ENCODE measurements around the gene DOK6. TPM values are rescaled to one million over a fixed set of nuclear protein-coding genes. Genes with fewer than 3 reads are reported as not detected.

DOK6 gene
- total and polyA plus RNA-seq, 2 donors (not counting 3 experiments of a cell fraction or from before 2014, with no cell fraction given): under 0.01 TPM; not detected in 1

DNA sequence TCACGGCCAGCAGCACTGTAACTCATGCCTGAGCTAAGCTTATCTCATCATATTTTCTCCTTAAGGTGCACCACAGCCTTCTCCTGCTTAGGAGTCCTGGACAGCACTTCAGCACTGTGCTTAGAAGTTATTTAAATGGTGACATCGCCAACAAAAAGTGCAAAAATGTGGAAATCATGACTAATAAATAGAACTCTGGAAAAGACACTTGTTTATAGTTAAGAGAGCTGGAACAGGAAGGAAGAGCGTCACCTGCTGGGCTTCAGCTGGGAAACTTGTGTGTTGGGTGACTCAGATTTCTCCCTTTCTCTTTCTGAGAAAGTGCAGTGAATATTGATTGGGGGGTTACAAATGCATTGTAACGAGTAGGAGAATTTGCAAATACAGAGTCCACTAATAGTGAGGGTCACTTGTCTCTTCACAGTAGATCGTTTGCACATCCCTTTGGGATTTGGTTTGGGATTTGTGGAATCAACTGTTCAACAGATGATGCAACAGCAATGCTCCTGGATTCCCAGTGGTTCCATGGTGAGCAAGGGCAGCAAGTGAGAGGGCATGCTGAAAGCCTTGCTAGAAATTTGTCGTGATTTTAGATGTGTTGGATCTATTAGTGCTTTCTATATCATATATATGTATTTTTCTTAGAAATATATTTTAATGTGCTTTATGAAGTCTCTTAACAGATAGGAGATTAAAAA, 84.2 kb downstream of the DOK6 start:
- ChIA-PET POLR2A (no interaction called here), CTCF (no interaction called here)
- no peaks in the 10 kb centered on the region for H3K27me3 ChIP-seq (ENCODE audit: control insufficient read depth in 2 of 2, insufficient read depth in 2 of 2, low read length in 2 of 2)
- H3K9me1 ChIP-seq (replicated peaks; ENCODE audit: control insufficient read depth, extremely low read depth, insufficient read depth, low read length): no peaks in the 10 kb centered on the region
- no TSS peak for BruUV-seq (replicated peaks)
- H3K36me3 ChIP-seq (ENCODE audit: control insufficient read depth in 2 of 2, extremely low read depth in 1 of 2, insufficient read depth in 2 of 2, low read length in 2 of 2): no peaks in the 10 kb centered on the region
- no peaks in the 10 kb centered on the region for H3K4me1 ChIP-seq (ENCODE audit: control insufficient read depth, extremely low read depth, insufficient read depth, low read length)
- DNase-seq (ENCODE audit: low read depth, low spot score): peak; percentile 55
- dilution Hi-C loops (cut with MboI; ENCODE audit: extremely low pct_ligation_motif_present, low sequenced_read_pairs) (no loop called here), intact Hi-C loops (cut with micrococcal nuclease) (no loop called here)
- H3K27ac ChIP-seq (ENCODE audit: insufficient read depth, low read depth, low read length): no peak overlapping the region
- no peak overlapping the region for H3K4me3 ChIP-seq (replicated peaks in 1 of 3; ENCODE audit: insufficient read depth in 1 of 3, low read depth in 1 of 3, low read length in 3 of 3)
- no peak overlapping the region for H3K4me2 ChIP-seq (ENCODE audit: insufficient read depth, low read length)
- H2AFZ ChIP-seq (ENCODE audit: low read depth, low read length): no peak overlapping the region
- no peaks in the 10 kb centered on the region for H4K20me1 ChIP-seq (replicated peaks; ENCODE audit: control insufficient read depth, extremely low read depth, insufficient read depth, low read length)
- H3K9me3 ChIP-seq (replicated peaks; ENCODE audit: control insufficient read depth, insufficient read depth, low read length): no peaks in the 10 kb centered on the region
- no peak overlapping the region for H3K9ac ChIP-seq (replicated peaks; ENCODE audit: extremely low read depth, insufficient read depth, low read length)
- H3K79me2 ChIP-seq (ENCODE audit: control insufficient read depth, insufficient read depth, low read length): no peaks in the 10 kb centered on the region
- TF ChIP-seq GATA2 (IDR thresholded peaks at IDR 0.05; ENCODE audit: insufficient read depth, insufficient read length, low read depth, low read length): no peak
- TF ChIP-seq, protein P1, sequence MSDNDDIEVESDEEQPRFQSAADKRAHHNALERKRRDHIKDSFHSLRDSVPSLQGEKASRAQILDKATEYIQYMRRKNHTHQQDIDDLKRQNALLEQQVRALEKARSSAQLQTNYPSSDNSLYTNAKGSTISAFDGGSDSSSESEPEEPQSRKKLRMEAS (IDR thresholded peaks at IDR 0.05; ENCODE audit: insufficient read depth, insufficient read length): no peak
- TF ChIP-seq POLR2A (IDR thresholded peaks at IDR 0.05; ENCODE audit: low read depth, low read length): no peak
- no peak for FAIRE-seq

DNA sequence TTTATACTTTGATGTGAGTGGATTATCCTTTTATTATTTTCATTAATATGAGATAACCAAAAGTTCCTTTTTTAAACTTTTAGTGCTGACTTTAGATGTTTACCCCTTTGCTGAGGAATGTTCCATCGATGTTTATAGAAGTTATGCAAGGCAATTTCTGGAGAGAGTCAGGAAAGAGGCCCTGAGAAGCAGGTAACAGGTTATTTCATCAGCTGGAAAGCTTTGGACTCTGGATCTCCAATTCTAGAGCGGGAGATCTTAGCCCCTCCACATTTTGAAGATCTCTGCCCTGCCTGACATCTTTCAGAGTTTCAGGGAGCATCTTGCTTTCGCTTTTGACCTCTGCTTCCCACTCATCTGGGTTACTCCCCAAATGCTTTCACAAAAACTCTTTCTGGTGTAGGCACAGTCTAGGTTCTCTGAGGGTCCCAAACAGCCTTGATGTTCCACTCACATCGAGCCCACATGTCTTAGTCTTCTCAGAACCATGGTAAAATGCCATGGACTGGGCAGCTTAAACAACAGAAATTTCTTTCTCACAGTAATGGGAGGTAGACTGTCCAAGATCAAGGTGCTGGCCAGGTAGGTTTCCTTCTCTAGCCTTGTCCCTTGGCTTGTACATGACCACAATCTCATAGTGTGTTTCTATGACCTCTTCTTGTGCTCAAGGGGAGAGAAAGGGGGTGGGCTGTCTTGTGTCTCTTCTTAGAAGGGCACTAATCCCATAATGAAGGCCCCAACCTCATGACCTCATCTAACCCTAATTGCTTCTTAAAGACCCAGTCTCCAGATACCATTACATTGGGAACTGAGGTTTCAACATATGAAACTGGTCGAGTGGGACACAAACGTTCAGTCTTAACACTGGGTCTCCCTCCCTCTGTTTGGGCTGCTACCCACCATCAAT, 87.1 kb downstream of the DOK6 start:
- Histone ChIP-seq H3K9me3 (replicated peaks; ENCODE audit: control insufficient read depth, insufficient read depth, low read length) (no peaks in the 10 kb centered on the region), H3K4me1 (ENCODE audit: control insufficient read depth, extremely low read depth, insufficient read depth, low read length) (no peaks in the 10 kb centered on the region), H3K4me2 (ENCODE audit: insufficient read depth, low read length) (no peak overlapping the region), H2AFZ (ENCODE audit: low read depth, low read length) (no peak overlapping the region), H3K79me2 (ENCODE audit: control insufficient read depth, insufficient read depth, low read length) (no peaks in the 10 kb centered on the region), H3K27ac (ENCODE audit: insufficient read depth, low read depth, low read length) (no peak overlapping the region), H3K9ac (replicated peaks; ENCODE audit: extremely low read depth, insufficient read depth, low read length) (no peak overlapping the region), H3K4me3 (replicated peaks in 1 of 3; ENCODE audit: insufficient read depth in 1 of 3, low read depth in 1 of 3, low read length in 3 of 3) (no peak overlapping the region), H4K20me1 (replicated peaks; ENCODE audit: control insufficient read depth, extremely low read depth, insufficient read depth, low read length) (no peaks in the 10 kb centered on the region), H3K36me3 (ENCODE audit: control insufficient read depth in 2 of 2, extremely low read depth in 1 of 2, insufficient read depth in 2 of 2, low read length in 2 of 2) (no peaks in the 10 kb centered on the region), H3K9me1 (replicated peaks; ENCODE audit: control insufficient read depth, extremely low read depth, insufficient read depth, low read length) (no peaks in the 10 kb centered on the region), H3K27me3 (ENCODE audit: control insufficient read depth in 2 of 2, insufficient read depth in 2 of 2, low read length in 2 of 2) (no peaks in the 10 kb centered on the region)
- no peak for TF ChIP-seq JUN (IDR thresholded peaks at IDR 0.05; ENCODE audit: borderline replicate concordance, insufficient read depth, insufficient read length, low read depth)
- no peak for TF ChIP-seq GATA2 (IDR thresholded peaks at IDR 0.05; ENCODE audit: insufficient read depth, insufficient read length, low read depth, low read length)
- no peak for TF ChIP-seq MYC (IDR thresholded peaks at IDR 0.05; ENCODE audit: low read depth, low read length)
- TF ChIP-seq, protein P2, sequence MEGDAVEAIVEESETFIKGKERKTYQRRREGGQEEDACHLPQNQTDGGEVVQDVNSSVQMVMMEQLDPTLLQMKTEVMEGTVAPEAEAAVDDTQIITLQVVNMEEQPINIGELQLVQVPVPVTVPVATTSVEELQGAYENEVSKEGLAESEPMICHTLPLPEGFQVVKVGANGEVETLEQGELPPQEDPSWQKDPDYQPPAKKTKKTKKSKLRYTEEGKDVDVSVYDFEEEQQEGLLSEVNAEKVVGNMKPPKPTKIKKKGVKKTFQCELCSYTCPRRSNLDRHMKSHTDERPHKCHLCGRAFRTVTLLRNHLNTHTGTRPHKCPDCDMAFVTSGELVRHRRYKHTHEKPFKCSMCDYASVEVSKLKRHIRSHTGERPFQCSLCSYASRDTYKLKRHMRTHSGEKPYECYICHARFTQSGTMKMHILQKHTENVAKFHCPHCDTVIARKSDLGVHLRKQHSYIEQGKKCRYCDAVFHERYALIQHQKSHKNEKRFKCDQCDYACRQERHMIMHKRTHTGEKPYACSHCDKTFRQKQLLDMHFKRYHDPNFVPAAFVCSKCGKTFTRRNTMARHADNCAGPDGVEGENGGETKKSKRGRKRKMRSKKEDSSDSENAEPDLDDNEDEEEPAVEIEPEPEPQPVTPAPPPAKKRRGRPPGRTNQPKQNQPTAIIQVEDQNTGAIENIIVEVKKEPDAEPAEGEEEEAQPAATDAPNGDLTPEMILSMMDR (IDR thresholded peaks at IDR 0.05; ENCODE audit: extremely low read depth in 1 of 2, insufficient read depth in 1 of 2, low read depth in 1 of 2, low read length in 2 of 2): no peak
- no peak for TF ChIP-seq EZH2 (IDR thresholded peaks at IDR 0.05; ENCODE audit: borderline replicate concordance, low read depth, low read length, severe bottlenecking)
- TF ChIP-seq, protein P1 (IDR thresholded peaks at IDR 0.05; ENCODE audit: insufficient read depth, insufficient read length): no peak
- no peak for TF ChIP-seq POLR2A (IDR thresholded peaks at IDR 0.05; ENCODE audit: low read depth, low read length)
- no peak for TF ChIP-seq POLR2AphosphoS5 (IDR thresholded peaks at IDR 0.05; ENCODE audit: insufficient read depth, low read depth, low read length)
- no peak for TF ChIP-seq FOS (IDR thresholded peaks at IDR 0.05; ENCODE audit: borderline replicate concordance, insufficient read depth, low read length)
- dilution Hi-C loops (cut with MboI; ENCODE audit: extremely low pct_ligation_motif_present, low sequenced_read_pairs): no loop called here
- FAIRE-seq (no peak), DNase-seq (ENCODE audit: low read depth, low spot score) (no peak)
- CTCF ChIA-PET: no interaction called here
- POLR2A ChIA-PET: no interaction called here
- intact Hi-C loops (cut with micrococcal nuclease): no loop called here
- BruUV-seq (replicated peaks): no TSS peak

All from endothelial cell of umbilical vein (primary cell).